ENCODE data around the gene FOXP1. TPM values are rescaled to one million over a fixed set of nuclear protein-coding genes. Genes with fewer than 3 reads are reported as not detected.
A peak's percentile ranks its signal among the peaks of the same experiment; 100 is the strongest.

Gene FOXP1
- total and polyA plus RNA-seq, 8 donors: 13.4 to 74.1 (median 44.1) TPM

- H3K4me1 ChIP-seq: peaks cover 4 to 20% (median 11%) of the 10 kb centered on the region in 3 donors
- FAIRE-seq (no peak), DNase-seq (no peak), ATAC-seq (no peak)
- WGBS, 2 donors: 87 to 93% methylated on average over 16 of the region's 16 CpGs
- H3K4me3 ChIP-seq: no peak overlapping the region
- no peaks in the 10 kb centered on the region for H3K27me3 ChIP-seq
- intact Hi-C loops (cut with DNase I): no loop called here
- no peaks in the 10 kb centered on the region for H3K9me3 ChIP-seq
- no peak overlapping the region for H3K27ac ChIP-seq
- H3K36me3 ChIP-seq: no peaks in the 10 kb centered on the region
- no peak for TF ChIP-seq CTCF (IDR thresholded peaks at IDR 0.05)
Observed at GRCh38 chr3:71316066-71316777, 267.3 kb downstream of the FOXP1 start.

- FAIRE-seq (no peak), ATAC-seq (peak in 3 of 4 donors; percentile 27 to 66 (median 60)), DNase-seq (no peak)
- Histone ChIP-seq H3K4me3 (no peak overlapping the region), H3K9me3 (no peaks in the 10 kb centered on the region), H3K36me3 (no peaks in the 10 kb centered on the region), H3K27ac (no peak overlapping the region), H3K4me1 (peaks cover 4 to 20% (median 11%) of the 10 kb centered on the region in 3 donors), H3K27me3 (no peaks in the 10 kb centered on the region)
- no peak for TF ChIP-seq CTCF (IDR thresholded peaks at IDR 0.05)
- intact Hi-C loops (cut with DNase I): no loop called here
- 56 to 63% methylated on average over 2 of the region's 2 CpGs for WGBS, 2 donors
Observed at GRCh38 chr3:71315431-71315830, 268.1 kb downstream of the FOXP1 start.

- WGBS, 2 donors: 97 to 99% methylated on average over 2 of the region's 2 CpGs
- Histone ChIP-seq H3K9me3 (no peaks in the 10 kb centered on the region), H3K36me3 (no peaks in the 10 kb centered on the region), H3K27ac (no peak overlapping the region), H3K4me1 (peaks cover 4 to 18% (median 11%) of the 10 kb centered on the region in 3 donors), H3K4me3 (no peak overlapping the region), H3K27me3 (no peaks in the 10 kb centered on the region)
- intact Hi-C loops (cut with DNase I): no loop called here
- no peak for ATAC-seq
- DNase-seq: no peak
- no peak for FAIRE-seq
- TF ChIP-seq CTCF (IDR thresholded peaks at IDR 0.05): no peak
Observed at GRCh38 chr3:71313844-71314243, 269.7 kb downstream of the FOXP1 start.

- FAIRE-seq (no peak), ATAC-seq (no peak), DNase-seq (no peak)
- Histone ChIP-seq H3K27me3 (no peaks in the 10 kb centered on the region), H3K4me3 (no peak overlapping the region), H3K9me3 (no peaks in the 10 kb centered on the region), H3K4me1 (peaks cover 0 to 5% (median 1%) of the 10 kb centered on the region in 3 donors), H3K27ac (no peak overlapping the region), H3K36me3 (no peaks in the 10 kb centered on the region)
- no peak for TF ChIP-seq CTCF (IDR thresholded peaks at IDR 0.05)
- 73 to 78% methylated on average over 5 of the region's 5 CpGs for WGBS, 2 donors
- intact Hi-C loops (cut with DNase I): no loop called here
Observed at GRCh38 chr3:71312461-71312860, 271.1 kb downstream of the FOXP1 start.

GRCh38 chr3:71311661-71312046 lies 271.9 kb downstream of the FOXP1 start:
- Histone ChIP-seq H3K36me3 (no peaks in the 10 kb centered on the region), H3K27ac (no peak overlapping the region), H3K9me3 (no peaks in the 10 kb centered on the region), H3K4me3 (no peak overlapping the region), H3K4me1 (no peaks in the 10 kb centered on the region), H3K27me3 (no peaks in the 10 kb centered on the region)
- DNase-seq (no peak), FAIRE-seq (no peak), ATAC-seq (peak in 1 of 4 donors; percentile 19)
- TF ChIP-seq CTCF (IDR thresholded peaks at IDR 0.05): no peak
- 93 to 95% methylated on average over 3 of the region's 3 CpGs for WGBS, 2 donors
- intact Hi-C loops (cut with DNase I): no loop called here
